NCI-H2196 treated with DMSO at 0.1 percent for 48 hours (cell line): ENCODE measurements around the gene VPS37B.

Source experiments
- DNase-seq: peaks from one replicate; lab custom pipeline; 2025; ENCODE audit not compliant: unreplicated experiment; lab: John Stamatoyannopoulos, UW

Gene VPS37B

DNA sequence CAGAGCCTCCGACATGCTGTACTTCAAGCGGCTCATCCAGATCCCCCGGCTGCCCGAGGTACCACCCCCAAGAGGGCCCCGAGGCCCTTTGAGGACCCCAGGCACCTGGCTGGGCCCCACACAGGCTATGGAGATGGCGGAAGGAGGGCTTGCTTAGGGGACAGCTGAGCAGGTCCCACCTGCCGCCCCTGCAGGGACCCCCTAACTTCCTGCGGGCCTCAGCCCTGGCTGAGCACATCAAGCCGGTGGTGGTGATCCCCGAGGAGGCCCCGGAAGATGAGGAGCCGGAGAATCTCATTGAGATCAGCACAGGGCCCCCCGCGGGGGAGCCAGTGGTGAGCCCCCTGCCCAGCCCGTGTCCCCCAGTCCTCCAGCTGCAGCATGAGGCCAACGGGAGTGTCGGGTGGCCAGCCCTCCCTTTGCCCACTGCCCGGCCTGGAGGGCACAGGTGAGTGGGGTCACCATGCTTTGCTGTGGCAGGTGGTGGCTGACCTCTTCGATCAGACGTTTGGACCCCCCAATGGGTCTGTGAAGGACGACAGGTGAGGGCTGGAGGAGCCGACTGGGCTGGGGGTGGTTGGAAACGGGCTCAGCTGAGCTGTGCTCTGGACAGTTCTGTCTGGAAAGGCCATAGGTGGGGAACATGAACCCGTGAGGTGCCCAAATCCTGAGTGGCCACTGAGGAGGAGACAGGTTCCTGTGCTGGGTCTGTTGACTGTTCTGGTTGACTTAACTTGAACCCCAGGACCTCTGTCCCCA lies 40.7 kb downstream of the VPS37B start:
- DNase-seq: no peak

DNA sequence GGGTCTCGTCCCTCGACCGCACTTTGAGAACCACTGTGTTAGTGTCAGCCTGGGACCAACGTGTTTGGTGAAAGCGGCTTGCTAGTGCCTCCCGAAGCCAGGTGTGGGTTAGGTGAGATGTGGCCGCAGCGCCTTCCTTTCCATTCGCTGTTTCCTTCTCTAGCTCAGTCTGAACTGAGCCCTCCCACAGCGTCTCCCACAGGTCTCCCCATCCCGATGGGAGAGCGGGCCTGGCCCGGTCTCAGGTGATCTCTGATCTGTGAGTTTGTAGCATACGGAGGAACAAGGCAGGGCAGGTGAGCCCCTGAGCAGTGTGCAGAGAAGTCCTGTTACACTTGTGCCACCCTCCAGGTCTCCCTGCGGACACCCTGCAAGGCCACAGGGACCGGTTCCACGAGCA lies 41.4 kb downstream of the VPS37B start:
- DNase-seq: no peak

DNA sequence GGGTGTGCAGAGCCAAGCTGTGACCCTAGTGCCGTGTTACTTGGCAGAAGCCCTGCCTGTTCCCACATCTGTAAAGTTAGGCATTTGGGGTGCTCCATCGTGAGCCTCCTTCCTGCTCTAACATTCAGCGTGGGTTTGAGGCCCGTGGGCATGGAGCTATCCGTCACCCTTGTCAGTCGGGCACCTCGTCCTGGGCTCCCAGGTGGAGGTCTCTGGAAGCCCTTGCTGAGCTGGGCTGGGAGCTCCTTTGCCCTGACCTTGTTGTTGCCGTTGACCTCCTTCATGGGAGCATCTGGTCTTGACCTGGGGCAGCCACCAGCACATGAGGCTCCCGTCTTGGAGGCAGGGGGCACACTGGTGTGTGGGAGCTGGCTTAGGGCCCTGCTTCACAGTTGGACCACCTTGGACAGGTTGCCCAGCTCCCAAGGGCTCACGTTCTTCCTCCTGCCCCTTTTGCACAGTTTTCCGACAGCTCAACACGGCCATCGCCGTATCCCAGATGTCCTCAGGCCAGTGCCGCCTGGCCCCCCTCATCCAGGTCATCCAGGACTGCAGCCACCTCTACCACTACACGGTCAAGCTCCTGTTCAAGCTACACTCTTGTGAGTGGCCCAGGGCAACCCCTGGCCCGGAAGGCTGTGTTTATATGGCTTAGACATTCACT lies 42.2 kb downstream of the VPS37B start:
- no peak for DNase-seq

DNA sequence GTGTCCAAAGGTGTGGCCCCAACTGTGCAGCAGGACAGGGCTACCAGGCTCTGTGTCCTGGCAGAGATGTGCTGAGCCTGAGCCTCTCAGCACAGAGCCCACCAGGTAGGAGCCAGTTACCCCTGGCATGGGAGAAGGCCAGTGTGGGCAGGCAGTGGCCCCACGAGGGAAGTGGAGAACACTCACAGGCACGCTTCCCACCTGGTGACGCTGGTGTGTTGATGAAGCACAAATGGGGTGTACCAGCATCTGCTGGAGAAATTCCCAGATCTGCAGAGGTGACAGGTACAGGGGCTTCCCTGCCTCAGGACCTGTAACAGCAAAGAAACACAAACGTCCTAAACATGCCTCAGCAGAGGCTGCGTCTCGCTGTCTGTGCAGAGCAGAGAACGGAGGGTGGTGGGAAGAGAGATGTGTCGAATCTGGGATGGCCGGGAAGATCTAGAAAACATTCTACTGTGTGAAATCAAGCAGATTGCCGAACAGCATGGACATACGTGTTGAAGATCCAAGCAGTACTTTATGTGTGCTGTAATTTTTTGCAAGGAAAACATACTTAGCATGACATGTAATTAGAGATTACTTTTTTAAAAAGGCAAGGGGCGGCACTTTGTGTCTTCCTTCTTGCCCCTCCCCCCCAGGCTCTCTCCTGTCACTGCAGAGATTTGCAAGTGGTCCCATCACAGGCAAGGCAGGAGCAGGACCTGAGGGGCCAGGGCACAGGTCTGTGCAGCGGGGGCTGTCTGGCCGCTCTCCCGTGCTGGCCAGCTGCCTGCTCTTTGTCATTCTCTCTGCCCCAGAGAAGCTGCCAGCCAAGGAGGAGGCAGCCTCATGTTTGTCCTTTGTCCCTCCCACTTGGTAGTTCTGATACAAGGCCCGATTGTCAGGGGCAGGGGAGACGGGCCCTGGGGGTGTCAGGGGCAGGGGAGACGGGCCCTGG lies 43.3 kb downstream of the VPS37B start:
- no peak for DNase-seq

DNA sequence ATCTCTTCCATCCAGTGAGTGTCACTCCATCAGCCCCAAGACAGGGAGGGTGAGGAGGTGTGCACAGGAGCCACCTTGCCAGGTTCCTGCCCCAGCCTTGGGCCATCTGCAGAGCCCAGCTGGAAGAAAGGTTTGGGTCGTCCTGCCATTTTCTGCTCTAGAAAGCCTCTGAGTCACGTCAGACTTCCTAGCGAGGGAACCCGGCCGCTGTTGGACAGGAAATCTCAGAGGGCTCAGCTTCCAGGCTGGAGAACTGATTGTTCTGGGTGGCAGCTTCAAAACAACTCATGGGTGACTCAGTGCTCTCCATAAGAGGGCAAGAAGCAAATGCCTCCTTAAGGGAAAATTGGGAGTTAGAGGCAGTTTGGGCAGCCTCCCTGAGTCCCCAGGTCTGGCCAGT lies 44.1 kb downstream of the VPS37B start:
- DNase-seq: no peak

DNA sequence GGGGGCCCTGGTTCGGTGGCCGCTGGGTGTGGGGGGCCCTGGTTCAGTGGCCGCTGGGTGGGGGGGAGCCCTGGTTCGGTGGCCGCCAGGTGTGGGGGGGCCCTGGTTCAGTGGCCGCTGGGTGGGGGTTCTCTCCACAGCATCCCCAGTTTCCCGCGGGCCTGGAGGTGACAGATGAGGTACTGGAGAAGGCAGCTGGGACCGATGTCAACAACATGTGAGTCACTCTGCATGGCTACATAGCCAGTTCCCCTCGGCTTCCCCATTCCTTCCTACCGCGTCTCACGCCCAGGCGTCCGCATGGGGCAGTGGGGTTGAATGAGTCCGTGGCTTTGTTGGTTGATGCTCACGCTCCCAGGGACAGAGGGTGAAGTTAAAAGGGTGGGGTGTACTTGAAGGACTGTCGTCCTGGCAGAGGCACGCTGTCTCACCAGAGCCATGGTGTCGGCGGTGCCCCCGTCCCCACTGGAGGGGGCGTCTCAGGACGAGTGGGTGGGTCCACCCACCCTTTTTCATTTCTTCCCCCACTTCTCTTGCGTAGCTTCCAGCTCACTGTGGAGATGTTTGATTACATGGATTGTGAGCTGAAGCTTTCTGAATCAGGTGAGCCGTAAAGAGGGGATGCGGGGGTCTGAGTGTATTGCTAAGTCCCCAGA lies 45.1 kb downstream of the VPS37B start:
- DNase-seq: no peak

DNA sequence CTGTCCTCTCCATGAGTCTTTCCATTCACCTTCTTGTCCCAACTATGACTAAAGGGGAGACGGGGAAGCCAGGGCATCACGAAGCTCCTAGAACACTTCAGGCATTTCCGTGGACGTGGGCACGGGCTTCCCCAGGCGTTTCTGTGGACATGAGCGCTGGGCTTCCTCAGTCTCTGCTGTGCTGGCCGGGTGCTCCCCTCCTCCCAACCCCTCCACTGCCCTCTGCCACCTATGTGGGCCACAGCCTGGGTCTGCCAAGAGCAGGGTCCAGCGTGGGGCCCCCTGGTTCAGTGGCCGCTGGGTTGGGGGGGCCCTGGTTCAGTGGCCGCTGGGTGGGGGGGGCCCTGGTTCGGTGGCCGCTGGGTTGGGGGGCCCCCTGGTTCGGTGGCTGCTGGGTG lies 45.9 kb downstream of the VPS37B start:
- DNase-seq: no peak

DNA sequence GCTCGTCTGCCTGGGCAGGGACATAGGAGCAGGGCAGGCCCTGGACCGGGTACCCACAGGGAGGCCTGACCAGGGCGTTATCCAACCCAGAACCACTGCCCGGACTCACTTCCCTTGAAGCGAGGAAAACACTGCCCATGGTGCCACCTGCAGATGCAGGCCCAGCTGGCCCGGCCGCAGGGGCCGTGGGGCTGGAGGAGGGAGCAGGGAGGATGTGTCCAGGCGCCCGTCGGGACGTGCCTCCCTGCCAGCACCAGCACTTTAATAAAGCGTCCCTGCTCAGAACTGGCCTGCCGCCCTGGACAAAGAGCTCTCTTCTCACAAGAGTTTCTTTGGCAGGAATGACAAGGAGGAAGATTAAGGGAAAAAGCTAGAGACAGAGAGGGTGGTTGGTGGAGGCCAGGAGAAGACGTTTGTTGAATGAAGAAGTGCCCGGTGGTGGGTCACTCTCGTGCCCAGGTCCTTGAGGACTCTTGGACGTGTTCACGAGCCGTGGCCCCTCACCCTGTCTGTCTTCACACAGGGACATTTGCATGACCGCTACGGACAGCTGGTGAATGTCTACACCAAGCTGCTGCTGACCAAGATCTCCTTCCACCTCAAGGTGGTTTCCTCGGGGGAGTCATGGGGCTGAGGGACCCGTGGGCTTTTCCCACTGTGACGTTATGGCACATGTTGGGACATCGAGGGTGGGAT lies 46.4 kb downstream of the VPS37B start:
- DNase-seq: no peak

DNA sequence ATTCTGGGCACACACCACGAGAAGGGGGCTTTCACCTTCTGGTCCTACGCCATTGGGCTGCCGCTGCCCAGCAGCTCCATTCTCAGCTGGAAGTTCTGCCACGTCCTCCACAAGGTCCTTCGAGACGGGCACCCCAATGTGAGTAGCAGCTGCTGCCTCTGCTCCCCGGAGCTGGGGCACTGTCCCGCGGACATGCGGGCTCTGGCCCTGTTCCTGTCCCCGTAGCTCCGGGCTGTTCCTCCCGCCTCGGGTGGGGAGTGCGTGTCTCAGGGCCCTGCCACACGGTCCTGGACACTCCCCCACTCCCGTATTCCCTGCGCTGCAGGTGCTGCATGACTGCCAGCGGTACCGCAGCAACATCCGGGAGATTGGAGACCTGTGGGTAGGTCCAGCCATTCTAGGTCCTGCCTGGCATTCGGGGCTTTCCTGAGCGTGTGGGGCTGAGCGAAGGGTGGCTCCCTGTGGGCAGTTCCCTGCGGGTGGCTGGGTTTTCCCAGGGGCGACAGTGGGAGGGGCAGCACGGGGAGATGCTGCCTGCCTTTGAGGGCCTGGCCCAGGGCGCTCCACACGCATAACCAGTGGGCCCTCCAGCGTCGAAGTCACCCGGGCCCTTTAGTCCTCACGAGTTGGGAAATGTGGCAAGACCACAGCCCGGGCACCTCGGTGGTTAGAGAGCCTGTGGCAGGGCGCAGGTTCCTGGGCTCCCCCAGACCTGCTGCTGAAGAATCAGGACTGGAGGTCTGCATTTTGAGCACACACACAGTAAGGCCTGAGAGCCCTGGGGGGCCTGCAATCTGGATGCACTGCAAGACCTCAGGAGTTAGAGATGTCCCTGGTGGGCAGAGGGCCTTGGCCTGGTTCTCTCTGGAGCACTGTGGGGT lies 47.2 kb downstream of the VPS37B start:
- DNase-seq: no peak

DNA sequence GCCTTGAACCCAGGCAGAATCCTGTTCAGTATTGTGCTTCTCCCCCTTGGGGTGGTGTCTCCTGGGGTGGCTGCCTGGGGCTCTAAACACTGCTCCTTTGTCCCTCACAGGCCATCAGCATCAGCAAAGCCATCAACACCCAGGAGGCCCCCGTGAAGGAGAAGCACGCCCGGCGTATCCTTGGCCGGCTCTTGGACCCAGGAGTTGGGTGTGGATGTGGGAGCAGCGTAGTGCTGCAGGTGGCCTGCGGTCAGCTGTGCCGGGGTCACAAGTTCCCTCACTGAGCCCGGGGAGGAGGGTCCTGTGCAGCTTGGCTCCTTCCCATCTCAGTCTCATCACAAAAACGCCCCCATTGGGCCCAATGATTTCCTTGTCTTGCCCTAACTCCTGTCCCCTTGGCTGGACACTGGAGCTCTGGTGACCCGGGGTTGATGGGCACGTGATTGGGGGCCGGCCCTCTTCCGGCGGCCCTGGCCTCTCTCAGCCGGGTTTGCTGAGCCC lies 48.0 kb downstream of the VPS37B start:
- no peak for DNase-seq

DNA sequence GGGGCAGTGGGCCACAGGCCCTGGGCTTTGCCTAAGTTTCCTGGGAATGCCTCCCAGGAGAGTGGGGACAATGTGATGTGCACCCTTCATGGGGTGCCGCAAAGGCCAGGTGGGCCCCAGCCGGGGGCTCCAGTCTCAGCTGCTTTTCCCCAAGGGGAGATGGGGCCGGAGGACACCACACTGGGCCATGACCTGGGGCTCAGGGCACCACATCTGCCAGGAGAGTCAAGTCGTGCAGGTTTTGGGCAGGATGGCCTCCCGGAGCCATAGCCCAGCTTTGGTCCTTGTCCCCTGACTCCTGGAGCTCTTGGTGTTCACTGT lies 48.4 kb downstream of the VPS37B start:
- DNase-seq: no peak

DNA sequence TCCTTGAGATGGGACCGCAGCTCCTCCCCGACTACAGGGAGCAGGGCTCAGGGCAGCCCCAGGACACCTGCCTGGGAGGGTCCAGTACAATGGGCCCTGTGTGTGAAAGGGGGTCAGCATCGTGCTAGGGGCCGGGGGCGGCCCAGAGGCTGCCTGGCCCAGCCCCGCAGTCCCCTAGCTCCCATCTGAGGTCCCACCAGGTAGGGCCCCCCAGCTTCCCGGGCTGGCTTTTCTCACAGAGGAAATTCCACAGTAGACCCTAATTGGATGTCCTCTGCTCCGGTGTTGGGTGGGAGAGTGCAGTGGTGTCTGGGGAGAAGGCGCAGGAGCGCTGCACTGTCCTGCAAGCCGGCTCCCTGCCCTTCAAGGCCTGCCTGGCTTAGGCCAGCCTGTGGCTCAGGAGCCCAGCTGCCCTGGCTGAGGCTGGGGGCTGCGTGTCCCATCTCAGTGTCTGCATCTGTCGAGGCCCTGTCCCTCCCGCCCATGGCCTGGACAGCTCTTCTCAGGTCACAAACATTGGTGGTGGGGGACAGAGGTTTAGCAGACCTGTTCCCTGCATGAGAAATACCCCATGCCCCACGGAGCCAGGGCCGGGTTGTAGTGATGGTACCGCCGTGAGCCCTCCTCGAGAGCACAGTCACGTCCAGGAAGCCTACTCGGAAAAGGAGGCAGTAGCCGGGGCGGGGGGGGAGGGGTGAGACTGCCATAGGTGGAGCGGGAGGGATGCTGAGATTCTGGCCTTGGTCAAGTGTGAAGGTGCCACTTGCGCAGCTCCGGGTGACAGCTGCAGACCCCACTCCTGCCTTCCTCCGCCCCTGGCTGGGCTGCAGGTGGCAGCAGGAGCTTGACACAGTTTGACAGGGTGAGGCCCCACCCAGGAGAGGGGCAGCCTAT lies 49.1 kb downstream of the VPS37B start:
- DNase-seq: no peak

DNA sequence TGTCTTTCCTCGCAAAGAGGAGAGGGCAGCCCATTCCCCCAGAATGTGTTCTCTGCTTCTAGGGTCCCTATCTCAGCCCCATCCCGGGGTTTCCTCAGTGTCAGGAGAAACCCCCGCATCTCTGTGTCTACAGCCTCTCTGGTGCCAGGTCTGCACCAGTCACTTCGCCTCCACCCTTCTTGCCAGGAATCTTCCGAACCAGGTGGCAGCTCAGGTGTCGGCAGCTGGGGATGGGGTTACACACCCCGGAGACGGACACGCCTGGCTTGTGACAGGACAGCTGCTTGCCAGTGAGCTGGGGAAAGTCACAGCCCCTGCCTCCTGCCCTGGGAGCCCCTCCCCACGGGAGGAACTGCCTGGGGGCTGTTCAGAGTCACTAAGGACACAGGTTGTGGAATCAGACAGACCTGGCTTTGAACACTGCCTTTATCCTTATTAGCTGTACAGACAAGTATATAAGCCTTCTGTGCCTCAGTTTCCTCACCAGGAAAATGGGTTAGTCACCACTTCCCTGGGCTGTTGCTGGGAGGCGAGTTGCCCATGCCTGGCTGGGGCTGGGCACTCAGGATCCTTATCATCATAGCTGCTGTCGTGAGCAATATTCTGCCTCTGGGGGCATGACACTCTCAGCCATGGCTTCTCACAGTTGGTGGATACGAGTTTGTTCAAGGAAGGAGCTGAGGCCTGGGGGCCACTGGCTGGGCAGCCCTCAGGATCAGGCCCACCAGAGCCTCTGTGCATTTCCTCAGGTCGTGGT lies 49.9 kb downstream of the VPS37B start:
- no peak for DNase-seq

DNA sequence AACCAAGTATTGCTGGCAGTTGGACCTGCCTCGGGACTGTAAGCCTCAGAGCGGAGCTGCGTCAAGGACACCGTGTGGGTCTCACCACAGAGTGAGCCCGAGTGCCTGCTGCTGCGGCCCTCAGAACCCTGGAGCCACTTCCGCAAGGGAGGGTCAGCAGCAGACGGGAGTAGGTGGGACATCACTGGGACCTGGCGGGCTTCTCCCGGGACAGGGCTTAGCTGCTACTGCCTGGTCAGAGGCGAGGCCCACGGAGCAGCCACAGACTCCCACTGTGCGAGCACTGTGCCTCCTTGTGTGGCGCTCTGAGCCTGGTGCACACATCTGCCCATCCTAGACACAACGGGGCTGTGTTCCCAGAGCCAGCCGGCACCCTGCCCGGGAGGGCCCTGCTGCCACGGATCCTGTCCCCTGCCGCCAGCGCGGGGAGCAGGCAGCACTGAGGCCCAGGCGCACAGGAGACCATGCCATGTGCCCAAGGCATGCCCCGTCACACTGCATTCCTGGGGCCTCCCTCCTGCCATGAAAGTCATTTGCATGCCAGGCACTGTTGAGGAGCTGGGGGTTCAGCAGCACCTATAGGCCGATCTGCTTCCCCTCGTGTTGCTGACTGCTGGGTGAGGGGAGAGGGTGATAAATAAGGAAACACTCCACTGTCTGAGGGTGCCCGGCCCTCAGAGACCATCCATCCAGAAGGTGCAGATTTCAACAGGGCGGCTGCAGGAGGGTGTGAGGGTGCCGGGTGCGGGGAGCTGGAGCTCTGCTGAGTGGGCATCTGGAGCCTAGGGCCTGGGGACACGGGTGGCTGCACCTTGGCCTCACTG lies 50.7 kb downstream of the VPS37B start:
- no peak for DNase-seq

DNA sequence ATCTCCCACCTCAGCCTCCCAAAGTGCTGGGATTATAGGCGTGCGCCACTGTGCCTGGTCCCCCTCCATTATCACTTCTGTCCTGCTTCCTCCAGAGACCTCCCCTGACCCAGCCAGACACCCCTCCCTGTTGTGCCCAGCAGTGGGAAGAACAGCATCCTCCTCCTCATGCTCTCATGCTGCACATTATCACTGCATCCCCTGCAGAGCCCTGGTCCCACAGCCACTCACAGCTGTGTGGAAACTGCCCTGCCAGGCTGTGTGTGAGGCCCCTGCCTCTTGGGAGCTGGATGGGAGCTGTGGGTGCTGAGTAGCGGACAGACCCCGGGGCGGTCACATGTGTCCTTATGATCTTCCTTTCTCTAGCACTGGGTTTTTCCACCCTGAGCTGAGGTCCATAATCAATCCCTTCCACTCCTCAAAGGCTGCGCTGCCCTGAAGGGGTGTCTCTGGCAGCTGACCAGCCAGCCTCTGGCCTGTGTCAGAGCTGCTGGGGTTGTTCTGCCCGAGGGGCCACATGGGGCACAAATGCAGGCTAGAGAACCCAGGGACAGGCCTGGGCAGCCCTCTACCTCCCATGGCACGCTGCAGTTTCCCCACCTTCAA lies 51.5 kb downstream of the VPS37B start:
- no peak for DNase-seq

DNA sequence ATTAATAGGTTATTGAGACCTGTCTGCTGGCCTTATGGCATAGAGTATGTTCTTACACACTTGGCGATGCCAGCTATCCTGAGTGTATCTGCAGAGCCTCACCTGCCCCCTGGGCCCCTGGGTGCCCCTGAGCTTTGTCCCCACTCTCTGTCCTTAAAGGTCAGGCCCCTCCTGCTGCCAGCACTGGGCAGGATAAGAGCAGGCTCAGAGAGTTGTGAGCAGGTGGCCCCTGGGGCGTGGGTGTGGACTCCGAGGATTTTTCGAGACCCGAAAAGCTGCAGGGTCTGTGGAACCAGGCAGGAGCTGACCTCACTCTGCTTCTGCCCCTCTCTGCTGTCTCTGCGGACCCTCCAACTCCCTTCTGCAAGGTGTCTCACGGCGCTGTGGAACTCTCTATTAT lies 52.5 kb downstream of the VPS37B start:
- no peak for DNase-seq
